GM23338 (cell line): Measurements from ENCODE around the gene CGNL1. TPM values are rescaled to one million over a fixed set of nuclear protein-coding genes. Genes with fewer than 3 reads are reported as not detected.

Experiments used
- ATAC-seq: fragments of 200-7000 bp; cut with Tn5 transposase; 3 replicates; pipeline ENCODE4 v1.9.1; 2020
- DNase-seq: peaks from one replicate; pipeline ENCODE4 v3.0.0-alpha.2; 2015; ENCODE audit warnings: low spot score
- H2AFZ ChIP-seq: fragments of 200-600 bp; sonication (generic); 2 replicates; pipeline ENCODE4 v1.8.0; 2016; ENCODE audit warnings: antibody characterized with exemption, mild to moderate bottlenecking, moderate library complexity
- H3F3A ChIP-seq: fragments of 200-600 bp; sonication (generic); replicated peaks from 2 replicates; pipeline ENCODE4 v1.8.0; 2017; ENCODE audit warnings: antibody characterized with exemption, mixed run types, low read depth
- H3K27ac ChIP-seq: fragments of 200-600 bp; sonication (generic); 2 replicates; pipeline ENCODE4 v1.6.1; 2016; ENCODE audit warnings: low read depth
- H3K27me3 ChIP-seq: fragments of 200-600 bp; sonication (generic); 2 replicates; pipeline ENCODE4 v1.8.0; 2016; ENCODE audit warnings: mild to moderate bottlenecking, mixed run types, moderate library complexity; ENCODE audit not compliant: insufficient read depth
- H3K36me3 ChIP-seq: fragments of 200-600 bp; sonication (generic); 2 replicates; pipeline ENCODE4 v1.8.0; 2016; ENCODE audit warnings: mild to moderate bottlenecking; ENCODE audit not compliant: insufficient read depth
- H3K4me1 ChIP-seq: fragments of 200-600 bp; sonication (generic); 2 replicates; pipeline ENCODE4 v1.8.0; 2016; ENCODE audit warnings: mild to moderate bottlenecking, moderate library complexity; ENCODE audit not compliant: insufficient read depth
- H3K4me2 ChIP-seq: fragments of 200-600 bp; sonication (generic); 2 replicates; pipeline ENCODE4 v1.7.1; 2017; ENCODE audit warnings: mixed run types
- H3K4me3 ChIP-seq: fragments of 200-600 bp; sonication (generic); 2 replicates; pipeline ENCODE4 v1.6.1; 2016; ENCODE audit warnings: mixed run types
- H3K79me2 ChIP-seq: fragments of 200-600 bp; sonication (generic); replicated peaks from 2 replicates; pipeline ENCODE4 v1.8.0; 2017; ENCODE audit warnings: mild to moderate bottlenecking; ENCODE audit not compliant: insufficient read depth
- H3K9me2 ChIP-seq: fragments of 200-600 bp; sonication (generic); 2 replicates; pipeline ENCODE4 v1.8.0; 2017; ENCODE audit not compliant: insufficient read depth
- H4K20me1 ChIP-seq: fragments of 200-600 bp; sonication (generic); replicated peaks from 2 replicates; pipeline ENCODE4 v1.8.0; 2017; ENCODE audit warnings: mild to moderate bottlenecking; ENCODE audit not compliant: insufficient read depth
- H3K27ac Mint-ChIP-seq: 2 replicates; pipeline ENCODE4 v1.8.0; 2020; ENCODE audit warnings: inconsistent platforms, mild to moderate bottlenecking, moderate library complexity, mixed read lengths
- H3K27me3 Mint-ChIP-seq: 3 replicates; pipeline ENCODE4 v1.8.0; 2022; ENCODE audit warnings: low read depth, mild to moderate bottlenecking, moderate library complexity, mixed read lengths, inconsistent platforms; ENCODE audit not compliant: insufficient read depth, poor library complexity
- H3K36me3 Mint-ChIP-seq: 3 replicates; pipeline ENCODE4 v1.8.0; 2021; ENCODE audit warnings: low read depth, mild to moderate bottlenecking, inconsistent platforms, moderate library complexity, mixed read lengths
- H3K4me1 Mint-ChIP-seq: 3 replicates; pipeline ENCODE4 v1.8.0; 2020; ENCODE audit warnings: mild to moderate bottlenecking, inconsistent platforms, mixed read lengths
- H3K4me3 Mint-ChIP-seq: 3 replicates; pipeline ENCODE4 v1.8.0; 2021; ENCODE audit warnings: moderate library complexity, mild to moderate bottlenecking, inconsistent platforms, mixed read lengths
- H3K9me3 Mint-ChIP-seq: 3 replicates; pipeline ENCODE4 v1.8.0; 2020; ENCODE audit warnings: moderate library complexity, mild to moderate bottlenecking, inconsistent platforms, mixed read lengths
- CREB1 ChIP-seq: fragments of 250-450 bp; sonication (Bioruptor Pico); IDR thresholded peaks from 2 replicates; pipeline ENCODE4 v1.5.0; 2020; ENCODE audit warnings: low read depth, mild to moderate bottlenecking, moderate library complexity
- CTCF ChIP-seq, 2 experiments: fragments of 200-600 bp in 1 of 2; sonication (generic) in 1 of 2; conservative IDR thresholded peaks; 2 replicates each; pipeline versions ENCODE4 v1.5.1 to v1.6.1; 2016 to 2017; ENCODE audit warnings: antibody characterized with exemption in 2 of 2, low read depth in 2 of 2, mild to moderate bottlenecking in 2 of 2, moderate library complexity in 1 of 2
- ETS1 ChIP-seq: IDR thresholded peaks from 2 replicates; pipeline ENCODE4 v1.6.1; 2016; ENCODE audit warnings: antibody characterized with exemption
- EZH2 ChIP-seq: fragments of 200-600 bp; sonication (generic); IDR thresholded peaks from one replicate; pipeline ENCODE4 v1.8.0; 2017; ENCODE audit warnings: antibody characterized with exemption, mild to moderate bottlenecking, low read depth; ENCODE audit not compliant: unreplicated experiment
- EZH2phosphoT487 ChIP-seq: fragments of 200-600 bp; sonication (generic); IDR thresholded peaks from one replicate; pipeline ENCODE4 v1.8.1; 2018; ENCODE audit warnings: antibody characterized with exemption; ENCODE audit not compliant: unreplicated experiment
- JUNB ChIP-seq: IDR thresholded peaks from one replicate; pipeline ENCODE4 v1.6.1; 2016; ENCODE audit warnings: antibody characterized with exemption; ENCODE audit not compliant: unreplicated experiment
- NANOG ChIP-seq: IDR thresholded peaks from 2 replicates; pipeline ENCODE4 v1.6.1; 2016; ENCODE audit warnings: antibody characterized with exemption, borderline replicate concordance
- POLR2AphosphoS5 ChIP-seq: IDR thresholded peaks from 2 replicates; pipeline ENCODE4 v1.6.1; 2016; ENCODE audit warnings: antibody characterized with exemption, low read depth
- REST ChIP-seq: IDR thresholded peaks from one replicate; pipeline ENCODE4 v1.6.1; 2018; ENCODE audit warnings: antibody characterized with exemption; ENCODE audit not compliant: unreplicated experiment
- STAT1 ChIP-seq: IDR thresholded peaks from one replicate; pipeline ENCODE4 v1.6.1; 2016; ENCODE audit warnings: antibody characterized with exemption; ENCODE audit not compliant: unreplicated experiment
- ZNF114 ChIP-seq: fragments of 250-450 bp; sonication (Bioruptor Pico); IDR thresholded peaks from 2 replicates; pipeline ENCODE4 v1.5.0; 2020; ENCODE audit warnings: mild to moderate bottlenecking, moderate library complexity
- ZNF331 ChIP-seq: fragments of 250-450 bp; sonication (Bioruptor Pico); IDR thresholded peaks from 2 replicates; pipeline ENCODE4 v1.5.0; 2020; ENCODE audit warnings: low read depth, mild to moderate bottlenecking, moderate library complexity
- ZNF462 ChIP-seq: fragments of 250-450 bp; sonication (Bioruptor Pico); IDR thresholded peaks from 2 replicates; pipeline ENCODE4 v1.5.0; 2020; ENCODE audit warnings: mild to moderate bottlenecking, moderate library complexity
- polyA plus RNA-seq: library from polyadenylated mRNA; unstranded; fragments of >200 nt; fragmentation: Nextera tagmentation; extraction: Ambion mirVana; gene quantifications from 2 replicates; pipeline ENCODE4 v1.2.1, GENCODE V29; 2016
- total RNA-seq: library from RNA; depleted of rRNA; stranded (reverse); fragments of >200 nt; shearing (Covaris generic); gene quantifications from 2 replicates; pipeline ENCODE4 v1.2.3, GENCODE V29; 2014

The CGNL1 gene
- total and polyA plus RNA-seq, 2 experiments from 2014 or later, result 20.0 to 57.8 TPM

- H3K27me3 Mint-ChIP-seq, result peaks cover 5% of the 10 kb centered on the region
- Histone ChIP-seq H4K20me1 (no peaks in the 10 kb centered on the region; the same call in 1 of the 2 replicates), H3K4me2 (no peak overlapping the region), H3K79me2 (no peaks in the 10 kb centered on the region), H3K4me1 (no peaks in the 10 kb centered on the region), H3K27ac (no peak overlapping the region), H3K27me3 (no peaks in the 10 kb centered on the region), H3K9me2 (no peaks in the 10 kb centered on the region), H3K36me3 (peaks cover 24% of the 10 kb centered on the region; the same call in 1 of the 2 replicates), H2AFZ (no peak overlapping the region), H3F3A (no peaks in the 10 kb centered on the region), H3K4me3 (no peak overlapping the region)
- no peaks in the 10 kb centered on the region for H3K4me1 Mint-ChIP-seq
- DNase-seq, result no peak
- no peak overlapping the region for H3K27ac Mint-ChIP-seq
- H3K9me3 Mint-ChIP-seq, result no peaks in the 10 kb centered on the region
- H3K4me3 Mint-ChIP-seq, result no peak overlapping the region
- no peak for ATAC-seq
- TF ChIP-seq ZNF331, result no peak
- TF ChIP-seq EZH2phosphoT487, result no peak
- TF ChIP-seq CREB1, result no peak
- no peak for TF ChIP-seq STAT1
- no peak for TF ChIP-seq REST
- TF ChIP-seq NANOG, result no peak
- TF ChIP-seq EZH2, result no peak
- no peak for TF ChIP-seq CTCF (conservative IDR thresholded peaks at IDR 0.05; ENCODE audit: low read depth in 2 of 2)
- no peak for TF ChIP-seq ZNF462 (CRISPR knock-in tag)
- no peak for TF ChIP-seq ETS1
- TF ChIP-seq ZNF114 (CRISPR knock-in tag), result no peak
- TF ChIP-seq POLR2AphosphoS5, result no peak
- no peak for TF ChIP-seq JUNB
- H3K36me3 Mint-ChIP-seq, result peaks cover 31% of the 10 kb centered on the region
These were observed 142.6 kb downstream of the CGNL1 start for GRCh38 chr15:57518779-57519405.
